HG03097 (cell line): ENCODE data around the gene PRR5L.
"Not testable (repeated sequence)": the region's sequence is repeated elsewhere in the genome, so short reads cannot be mapped to it uniquely, and the experiment has no call there.

ENCODE experiments used
- ATAC-seq: cut with Tn5 transposase; IDR thresholded peaks from one replicate; pipeline ENCODE4 v1.9.1; 2021; ENCODE audit not compliant: unreplicated experiment, low FRiP score

Gene PRR5L

GRCh38 chr11:36317992-36318391, 21.9 kb downstream of the PRR5L start:
- no peak for ATAC-seq

GRCh38 chr11:36324956-36325355, 28.9 kb downstream of the PRR5L start:
- not testable (repeated sequence) for ATAC-seq

DNA sequence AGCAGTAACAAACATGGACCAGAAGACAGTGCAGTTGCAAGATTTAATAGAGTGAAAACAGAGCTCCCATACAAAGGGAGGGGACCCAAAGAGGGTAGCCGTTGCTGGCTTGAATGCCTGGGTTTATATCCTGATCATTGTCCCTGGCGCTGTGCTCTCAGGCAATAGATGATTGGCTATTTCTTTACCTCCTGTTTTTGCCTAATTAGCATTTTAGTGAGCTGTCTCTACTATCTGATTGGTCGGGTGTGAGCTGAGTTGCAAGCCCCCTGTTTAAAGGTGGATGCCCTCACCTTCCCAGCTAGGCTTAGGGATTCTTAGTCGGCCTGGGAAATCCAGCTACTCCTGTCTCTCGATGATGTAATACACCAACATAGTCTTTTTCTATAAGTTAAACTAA, 29.3 kb downstream of the PRR5L start:
- not testable (repeated sequence) for ATAC-seq

GRCh38 chr11:36326524-36327419, 30.7 kb downstream of the PRR5L start:
- ATAC-seq, result no peak

DNA sequence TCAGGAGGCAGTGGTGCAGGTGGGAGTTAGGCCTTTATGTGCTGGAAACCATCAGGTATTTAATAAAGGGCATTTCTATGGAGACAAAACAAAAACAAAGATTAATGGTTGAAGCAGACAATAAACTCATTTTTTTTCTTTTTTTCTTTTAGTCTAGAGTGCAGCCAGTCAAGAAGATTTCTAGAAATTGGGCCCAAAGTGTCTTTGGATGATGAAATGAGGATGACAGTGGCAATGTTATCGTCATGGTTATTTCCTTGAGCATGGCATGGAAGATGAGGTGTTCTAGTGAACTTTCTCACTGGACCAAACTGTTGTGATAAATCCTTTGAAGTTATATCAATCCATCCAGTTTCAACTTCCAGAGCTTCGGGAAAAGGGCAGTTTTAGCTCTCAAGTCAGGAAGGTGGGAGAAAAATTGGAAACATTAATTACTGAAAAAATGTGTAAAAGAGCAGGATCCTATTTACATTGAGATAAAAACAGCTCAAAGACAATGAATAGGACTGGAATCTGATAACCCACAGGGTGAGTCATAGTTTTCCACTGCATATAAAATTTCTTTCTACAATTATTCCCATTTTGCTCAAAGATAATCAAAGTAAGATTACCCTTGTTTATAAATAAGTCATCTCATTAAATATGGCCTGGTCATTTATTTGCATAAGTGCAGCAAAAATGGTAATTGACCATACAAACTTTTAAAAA, 33.0 kb downstream of the PRR5L start:
- ATAC-seq, result no peak

DNA sequence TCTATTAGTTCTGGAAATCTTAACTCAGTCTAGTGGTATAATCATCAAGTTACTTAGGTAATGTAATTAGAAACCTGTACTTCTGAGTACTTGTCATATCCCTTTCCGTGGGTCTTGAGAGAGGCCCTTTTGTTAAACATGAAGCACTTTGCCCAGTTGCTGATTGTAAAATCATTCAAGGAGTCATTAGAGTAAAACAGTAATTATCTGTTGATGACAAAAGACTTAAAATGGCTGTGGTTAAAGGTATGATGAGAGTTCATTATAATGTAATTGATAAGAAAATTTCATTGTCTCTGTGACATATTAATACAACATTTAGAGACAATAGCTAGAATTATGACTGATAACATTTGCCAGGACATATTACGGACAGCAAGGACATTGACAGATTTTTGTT, 34.3 kb downstream of the PRR5L start:
- ATAC-seq, result no peak

GRCh38 chr11:36333468-36333867, 37.4 kb downstream of the PRR5L start:
- no peak for ATAC-seq

DNA sequence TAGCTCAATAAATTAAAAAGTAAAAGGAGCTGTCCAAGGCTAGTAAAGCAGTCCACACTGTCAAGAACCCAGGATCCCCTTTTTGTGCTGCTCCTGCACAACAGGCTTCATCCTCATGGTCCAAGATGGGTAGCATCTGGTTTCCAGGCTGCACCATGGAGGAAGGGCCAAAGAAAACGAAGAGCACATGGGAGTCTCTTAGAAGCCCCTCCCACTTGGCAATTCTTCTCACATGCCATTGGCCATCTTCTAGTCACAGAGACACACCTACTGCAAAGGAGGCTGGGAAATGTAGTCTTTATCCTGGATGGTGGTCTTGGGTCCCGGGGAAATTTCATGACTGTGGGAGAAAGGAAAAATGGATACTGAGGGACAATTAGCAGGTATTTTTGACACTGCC, 37.8 kb downstream of the PRR5L start:
- no peak for ATAC-seq

- ATAC-seq, result no peak
These were observed 43.8 kb downstream of the PRR5L start for GRCh38 chr11:36339888-36340287.

DNA sequence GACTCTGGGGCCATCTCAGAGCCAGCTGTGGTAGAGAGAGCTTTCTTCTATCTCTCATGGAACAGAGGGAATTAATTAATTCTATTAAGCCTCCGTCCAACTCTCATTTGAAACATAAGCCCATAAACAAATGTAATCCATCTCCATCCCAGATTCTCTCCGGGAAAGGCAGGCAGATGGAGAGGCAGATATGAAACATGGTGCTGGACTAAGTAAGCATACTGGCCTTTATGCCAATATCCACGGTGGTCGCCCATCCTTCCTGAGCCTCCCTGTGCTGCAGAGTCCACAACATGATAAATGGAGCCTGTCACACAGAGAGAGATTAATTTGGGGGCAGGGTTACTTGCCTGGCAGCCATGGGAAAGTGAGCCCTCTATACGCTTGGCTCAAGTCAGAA, 44.8 kb downstream of the PRR5L start:
- no peak for ATAC-seq

DNA sequence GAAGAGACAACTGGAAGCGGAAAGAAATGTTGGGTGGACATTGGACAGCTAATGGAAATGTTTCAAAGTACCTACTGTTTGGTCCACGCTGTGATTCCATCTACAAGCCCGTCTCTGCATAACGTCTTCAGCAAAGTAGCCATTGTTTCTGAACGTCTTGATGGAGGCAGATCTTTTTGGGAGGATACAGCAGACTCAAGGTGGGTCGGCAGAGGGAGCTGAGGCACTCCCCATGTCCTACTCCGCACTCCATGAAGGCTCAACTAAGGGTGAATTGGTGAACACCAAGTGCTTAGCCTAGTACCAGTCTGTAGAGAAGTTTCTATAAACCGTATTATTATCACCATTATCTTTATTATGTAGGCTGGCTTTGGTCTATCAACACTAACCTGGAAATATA, 45.8 kb downstream of the PRR5L start:
- ATAC-seq, result no peak

- ATAC-seq, result no peak
These were observed 46.2 kb downstream of the PRR5L start for GRCh38 chr11:36342327-36342726.

DNA sequence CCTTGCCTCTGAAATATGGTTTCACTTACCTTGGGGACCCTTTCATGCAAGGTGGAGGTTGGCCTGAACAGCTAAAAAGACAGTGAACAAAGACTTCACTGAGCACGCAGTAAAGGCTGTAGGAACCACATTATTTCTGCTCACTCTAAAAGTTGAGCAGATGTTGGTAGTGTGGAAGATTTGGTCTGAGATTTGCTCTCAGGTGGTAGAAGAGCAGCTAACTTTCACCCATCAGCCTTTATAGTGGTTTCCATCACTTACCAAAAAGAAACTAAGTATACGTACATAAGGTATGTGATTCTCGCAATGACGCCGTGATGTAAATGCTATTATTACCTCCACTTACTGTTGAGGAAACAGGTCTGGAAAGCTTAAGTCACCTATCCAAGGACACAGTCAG, 47.3 kb downstream of the PRR5L start:
- ATAC-seq, result no peak

GRCh38 chr11:36345084-36345511, 49.0 kb downstream of the PRR5L start:
- no peak for ATAC-seq

DNA sequence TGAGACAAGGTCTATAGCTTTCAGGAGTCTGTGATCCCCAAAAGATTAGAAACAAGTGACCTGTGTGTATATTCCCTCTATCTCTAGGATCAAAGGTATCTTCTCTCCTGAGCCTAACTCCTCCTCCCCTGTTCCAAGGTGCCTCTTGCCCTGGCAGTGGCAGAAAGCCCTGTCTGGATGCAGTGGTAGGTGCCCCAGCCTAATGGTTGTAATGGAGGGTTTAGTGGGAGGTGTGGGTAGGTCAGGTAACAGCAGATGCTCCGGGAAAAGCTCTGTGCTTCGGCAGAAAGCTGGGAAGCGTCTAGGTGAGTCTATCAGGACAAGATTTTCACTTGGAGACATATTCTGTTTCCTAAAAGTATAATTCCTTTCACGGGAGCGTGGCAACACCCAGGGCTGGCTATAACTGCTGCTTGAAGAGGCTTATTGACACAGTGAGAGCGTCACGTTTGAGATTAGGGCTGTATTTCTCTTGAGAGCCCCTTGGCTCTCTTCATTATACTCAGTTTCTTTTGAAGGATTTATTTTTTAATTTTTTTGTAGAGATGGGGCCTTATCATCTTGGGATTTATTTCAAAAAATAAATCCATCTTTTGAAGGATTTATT, 49.5 kb downstream of the PRR5L start:
- ATAC-seq, result no peak

DNA sequence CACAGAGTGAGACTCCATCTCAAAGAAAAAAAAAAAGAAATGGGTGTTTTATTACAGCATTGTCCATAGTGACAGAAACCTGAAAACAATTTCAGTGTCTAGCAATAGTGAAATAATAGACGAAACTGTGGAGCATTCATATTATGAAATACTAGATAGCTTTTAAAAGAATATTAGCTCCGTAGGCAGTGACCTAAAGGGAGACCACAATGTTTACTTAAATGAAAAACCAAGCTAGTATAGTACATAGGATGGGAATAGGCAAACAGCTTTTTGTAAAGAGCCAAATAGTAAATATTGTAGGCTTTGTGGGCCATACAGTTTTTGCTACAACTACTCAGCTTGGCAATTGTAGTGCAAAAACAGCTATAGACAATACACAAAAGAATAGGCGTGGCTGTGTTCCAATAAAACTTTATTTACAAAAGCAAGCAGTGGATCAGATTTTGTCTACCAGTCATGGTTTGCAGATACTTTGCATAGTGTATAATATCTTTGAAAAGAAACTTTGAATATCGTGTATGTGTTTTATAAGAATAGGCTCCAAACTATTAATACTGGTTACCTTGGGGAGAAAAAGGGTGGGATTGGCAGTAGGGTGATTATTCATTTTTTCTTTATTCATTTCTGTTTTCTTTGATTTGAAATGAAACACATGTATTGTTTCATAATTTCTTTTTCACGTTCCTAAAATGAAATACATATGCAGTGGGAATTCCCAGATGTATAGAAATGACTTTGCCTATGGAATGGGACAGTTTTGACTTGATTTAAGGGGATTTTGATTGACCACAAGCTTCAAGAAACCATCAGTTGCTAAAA, 50.7 kb downstream of the PRR5L start:
- ATAC-seq, result no peak

DNA sequence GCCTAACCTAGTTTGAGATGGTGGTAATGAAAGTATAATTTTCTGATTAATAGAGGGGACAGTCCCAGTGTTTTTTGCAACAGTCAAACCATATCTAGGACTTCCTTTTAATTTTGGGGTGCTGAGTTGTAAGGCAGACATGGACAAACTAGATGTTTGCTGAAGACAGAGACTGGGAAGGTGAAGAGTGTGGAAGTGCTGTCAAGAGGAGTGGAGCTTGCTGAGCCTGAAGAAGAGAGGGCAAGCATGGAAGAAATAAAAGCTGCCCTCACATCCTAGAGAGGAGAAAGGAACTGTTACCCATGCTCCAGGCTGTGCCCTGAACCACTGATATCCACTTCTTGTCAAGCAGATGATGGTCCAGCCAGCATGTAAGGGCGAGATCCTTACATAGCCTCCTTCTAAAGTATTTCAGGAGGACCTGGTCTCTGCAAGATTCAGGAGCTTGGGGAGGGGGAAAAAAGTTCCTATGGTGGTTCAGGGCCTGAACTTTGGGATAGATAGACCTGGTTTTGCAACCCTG, 51.4 kb downstream of the PRR5L start:
- ATAC-seq, result no peak

DNA sequence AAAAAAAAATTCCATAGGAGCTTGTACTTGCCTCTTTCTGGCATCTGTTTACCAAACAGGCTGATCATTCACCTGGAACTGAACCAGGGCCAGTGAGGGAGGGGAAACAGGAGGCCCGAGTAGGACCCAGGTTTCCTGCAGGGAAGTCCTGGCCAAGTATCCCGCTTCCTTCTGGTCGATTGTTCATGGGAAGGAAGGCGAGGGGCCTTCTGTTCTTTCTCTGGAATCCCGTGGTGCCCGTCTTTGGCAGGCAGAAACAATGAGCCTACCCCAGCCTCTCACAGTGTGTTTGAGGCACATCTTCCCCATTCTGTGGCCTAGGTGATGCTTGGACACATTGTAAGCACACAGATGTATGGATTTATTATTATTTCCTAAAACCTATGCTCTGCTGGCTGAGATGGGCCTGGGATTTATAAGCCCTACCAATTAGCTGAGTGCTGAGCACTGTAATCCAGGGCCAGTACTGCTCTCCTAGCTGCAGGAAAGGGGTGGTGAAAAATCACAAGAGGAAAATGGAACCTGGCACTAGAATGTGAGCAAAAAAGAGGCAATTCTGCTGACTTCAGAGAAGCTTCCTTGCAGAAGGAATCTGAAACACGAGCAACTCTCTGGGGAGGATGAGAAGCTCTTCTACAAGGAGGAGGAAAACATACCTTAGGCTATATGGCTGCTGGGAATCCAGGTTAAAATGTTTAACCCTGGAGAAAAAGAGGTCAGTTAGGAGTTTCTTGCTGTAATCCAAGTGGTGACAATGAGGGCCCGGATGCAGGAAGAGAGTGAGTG, 53.5 kb downstream of the PRR5L start:
- ATAC-seq, result no peak

DNA sequence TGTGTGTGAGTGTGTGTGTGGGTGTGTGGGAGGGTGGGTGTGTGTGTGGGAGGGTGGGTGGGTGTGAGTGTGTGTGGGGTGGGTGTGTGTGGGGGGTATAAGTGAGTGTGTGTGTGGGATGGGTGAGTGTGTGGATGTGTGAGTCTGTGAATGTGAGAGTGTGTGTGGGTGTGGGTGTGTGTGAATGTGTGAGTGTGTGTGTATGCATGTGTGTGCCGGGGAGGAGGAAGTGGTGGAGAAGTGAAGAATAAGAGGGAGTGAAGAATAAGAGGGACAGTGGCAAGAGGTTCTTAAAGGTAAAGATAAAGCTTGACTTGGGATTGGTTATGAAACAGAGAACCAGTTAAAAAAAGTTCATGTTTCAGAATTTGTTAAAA, 54.0 kb downstream of the PRR5L start:
- no peak for ATAC-seq

DNA sequence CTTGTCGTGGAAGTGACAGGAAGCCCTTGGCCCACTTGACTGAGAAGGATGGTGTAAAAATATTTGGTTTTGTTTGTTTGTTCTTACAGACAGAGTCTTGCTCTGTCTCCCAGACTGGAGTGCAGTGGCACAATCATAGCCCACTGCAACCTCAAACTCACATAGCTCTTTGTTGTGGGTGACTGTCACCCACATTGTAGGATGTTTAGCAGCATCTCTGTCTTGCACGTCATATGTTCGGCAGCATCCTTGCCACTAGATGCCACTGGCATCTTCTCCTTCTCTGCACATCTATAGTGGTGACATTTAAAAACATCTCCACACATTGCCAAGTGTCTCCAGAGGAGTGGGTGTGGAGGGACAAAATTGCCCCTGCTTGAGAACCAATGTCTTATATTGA, 56.8 kb downstream of the PRR5L start:
- no peak for ATAC-seq
